B cell (primary cell): ENCODE results near the gene KCNJ6. TPM values are rescaled to one million over a fixed set of nuclear protein-coding genes. Genes with fewer than 3 reads are reported as not detected.

Experiments used
- ATAC-seq: fragments of 200-7000 bp; cut with Tn5 transposase; one replicate; pipeline ENCODE4 v1.10.0; 2021; ENCODE audit warnings: low read depth, mild to moderate bottlenecking, moderate number of reproducible peaks, moderate library complexity
- CTCF ChIA-PET: fragments of 350-600 bp; sonication (Branson Sonifier 250); formaldehyde crosslinking; loops from one replicate; lab custom pipeline; 2021; ENCODE audit warnings: antibody characterized with exemption, inconsistent platforms; lab: Charles Lee
- POLR2A ChIA-PET: fragments of 350-600 bp; sonication (Branson Sonifier 250); formaldehyde crosslinking; loops from one replicate; lab custom pipeline; 2021; ENCODE audit warnings: antibody characterized with exemption; lab: Charles Lee
- DNase-seq: peaks from one replicate; pipeline ENCODE4 v3.0.0; 2013
- H2AFZ ChIP-seq: 2 replicates; pipeline ENCODE4 v1.6.1; 2012; ENCODE audit warnings: mild to moderate bottlenecking, low read depth, low read length; ENCODE audit not compliant: insufficient read depth, poor library complexity, severe bottlenecking
- H3K27ac ChIP-seq, 2 donors: 1 replicate in 1 of 2; 2 replicates in 1 of 2; pipeline ENCODE4 v1.5.1; 2012 to 2013; ENCODE audit warnings: low read length in 2 of 2, mild to moderate bottlenecking in 2 of 2, moderate library complexity in 1 of 2
- H3K27me3 ChIP-seq, 4 experiments: fragments of 200-600 bp in 1 of 4; sonication (generic) in 1 of 4; replicated peaks in 1 of 4; 1 replicate in 2 of 4; 2 replicates in 2 of 4; pipeline versions ENCODE4 v1.6.1 to v1.7.0; 2013 to 2016; ENCODE audit warnings: low read length in 3 of 4, mild to moderate bottlenecking in 2 of 4, mixed read lengths in 1 of 4, moderate library complexity in 1 of 4; ENCODE audit not compliant: insufficient read depth in 4 of 4, control insufficient read depth in 3 of 4; ENCODE audit errors: control extremely low read depth in 1 of 4
- H3K36me3 ChIP-seq, 2 experiments: replicated peaks in 1 of 2; 1 replicate in 1 of 2; 2 replicates in 1 of 2; pipeline versions ENCODE4 v1.6.1 to v1.7.1; 2013; ENCODE audit warnings: low read length in 1 of 2; ENCODE audit not compliant: insufficient read depth in 2 of 2, control insufficient read depth in 1 of 2; ENCODE audit errors: control extremely low read depth in 1 of 2, extremely low read depth in 1 of 2
- H3K4me1 ChIP-seq, 2 donors: fragments of 200-600 bp in 1 of 2; sonication (generic) in 1 of 2; 1 replicate in 1 of 2; 2 replicates in 1 of 2; pipeline versions ENCODE4 v1.5.1 to v1.6.1; 2013 to 2017; ENCODE audit warnings: low read length in 2 of 2; ENCODE audit not compliant: control insufficient read depth in 2 of 2, insufficient read depth in 2 of 2
- H3K4me2 ChIP-seq: replicated peaks from 2 replicates; pipeline ENCODE3; 2012; ENCODE audit warnings: mild to moderate bottlenecking, low read depth, low read length; ENCODE audit not compliant: poor library complexity, severe bottlenecking
- H3K4me3 ChIP-seq, 5 experiments: fragments of 200-600 bp in 1 of 5; sonication (generic) in 1 of 5; 1 replicate in 3 of 5; 2 replicates in 2 of 5; pipeline versions ENCODE4 v1.5.1 to v1.7.0; 2011 to 2016; ENCODE audit warnings: low read length in 4 of 5, mild to moderate bottlenecking in 4 of 5, low read depth in 2 of 5, control low read depth in 1 of 5, moderate library complexity in 1 of 5; ENCODE audit not compliant: insufficient read depth in 1 of 5; ENCODE audit errors: control extremely low read depth in 1 of 5, extremely low read depth in 1 of 5
- H3K79me2 ChIP-seq: fragments of 200-600 bp; sonication (generic); one replicate; pipeline ENCODE4 v1.6.0; 2016; ENCODE audit warnings: low read length; ENCODE audit not compliant: control insufficient read depth, insufficient read depth
- H3K9ac ChIP-seq: fragments of 200-600 bp; sonication (generic); 2 replicates; pipeline ENCODE4 v1.6.1; 2017; ENCODE audit warnings: mild to moderate bottlenecking, low read length, moderate library complexity
- H3K9me3 ChIP-seq, 3 donors: one replicate each; pipeline versions ENCODE4 v1.6.1 to v1.7.1; 2013; ENCODE audit warnings: low read length in 2 of 3; ENCODE audit not compliant: control insufficient read depth in 2 of 3, insufficient read depth in 1 of 3; ENCODE audit errors: control extremely low read depth in 1 of 3
- H4K20me1 ChIP-seq: 2 replicates; pipeline ENCODE4 v1.6.0; 2012; ENCODE audit warnings: mild to moderate bottlenecking, low read length; ENCODE audit not compliant: insufficient read depth, control insufficient read depth, poor library complexity, severe bottlenecking
- H3K27ac Mint-ChIP-seq: one replicate; pipeline ENCODE4 v1.8.0; 2021; ENCODE audit warnings: mixed read lengths
- H3K27me3 Mint-ChIP-seq: one replicate; pipeline ENCODE4 v1.8.0; 2021; ENCODE audit warnings: mixed read lengths
- H3K4me1 Mint-ChIP-seq: one replicate; pipeline ENCODE4 v1.8.0; 2021; ENCODE audit warnings: mixed read lengths
- H3K4me3 Mint-ChIP-seq: one replicate; pipeline ENCODE4 v1.8.0; 2021; ENCODE audit warnings: mixed read lengths
- H3K9me3 Mint-ChIP-seq: one replicate; pipeline ENCODE4 v1.8.0; 2022; ENCODE audit warnings: mixed read lengths; ENCODE audit not compliant: insufficient read depth
- EZH2 ChIP-seq: IDR thresholded peaks from 2 replicates; pipeline ENCODE4 v1.6.1; 2012; ENCODE audit warnings: borderline replicate concordance, low read depth, mild to moderate bottlenecking, moderate library complexity, low read length; ENCODE audit not compliant: insufficient read depth, poor library complexity, severe bottlenecking
- whole genome bisulfite sequencing: methylation state at CpG from one replicate; pipeline ENCODE4 v1.1.5; 2013; ENCODE audit warnings: missing lambda C conversion rate; ENCODE audit not compliant: insufficient coverage; 5-methylcytosine and 5-hydroxymethylcytosine counted together
- intact Hi-C: fragments of 100-400 bp; cut with micrococcal nuclease; formaldehyde crosslinking; loops from one replicate; pipeline ENCODE4 v1.10.0; 2022
- polyA plus RNA-seq: library from polyadenylated mRNA; depleted of rRNA; stranded (reverse); fragments of >200 nt; gene quantifications from 2 replicates; pipeline ENCODE4 v1.2.3, GENCODE V29; 2012
- total RNA-seq, 2 donors: library from RNA; stranded (reverse); fragments of 120-200 nt in 1 of 2; gene quantifications; 1 replicate in 1 of 2; 2 replicates in 1 of 2; pipeline versions ENCODE4 v1.2.3 to v1.2.4, GENCODE V29; 2013 to 2022
- TF ChIP-seq, protein P1 (sequence below): fragments of 200-600 bp; IDR thresholded peaks from one replicate; pipeline ENCODE4 v1.8.0; 2022; ENCODE audit warnings: antibody characterized with exemption, mild to moderate bottlenecking

The KCNJ6 gene
- total and polyA plus RNA-seq, 2 donors (not counting 1 experiment from before 2014, with no cell fraction given): not detected

- no peaks in the 10 kb centered on the region for H3K27me3 ChIP-seq
- CTCF ChIA-PET: no interaction called here
- no peak overlapping the region for H3K27ac ChIP-seq
- 67% methylated on average over 1 of the region's 4 CpGs for WGBS
- H3K9me3 ChIP-seq: peaks cover 3 to 4% (median 3%) of the 10 kb centered on the region in 3 donors
- Mint-ChIP-seq H3K27ac (no peak overlapping the region), H3K4me3 (no peak overlapping the region), H3K27me3 (no peaks in the 10 kb centered on the region), H3K4me1 (no peaks in the 10 kb centered on the region), H3K9me3 (peaks cover 12% of the 10 kb centered on the region)
- intact Hi-C loops: no loop called here
- H4K20me1 ChIP-seq: no peaks in the 10 kb centered on the region
- no peak overlapping the region for H3K4me3 ChIP-seq
- ATAC-seq: no peak
- H2AFZ ChIP-seq: no peak overlapping the region
- POLR2A ChIA-PET: no interaction called here
- no peak overlapping the region for H3K9ac ChIP-seq
- no peaks in the 10 kb centered on the region for H3K36me3 ChIP-seq
- no peaks in the 10 kb centered on the region for H3K79me2 ChIP-seq
- no peaks in the 10 kb centered on the region for H3K4me1 ChIP-seq
- no peak for DNase-seq
- no peak overlapping the region for H3K4me2 ChIP-seq
- no peak for TF ChIP-seq EZH2
- TF ChIP-seq, protein P1, sequence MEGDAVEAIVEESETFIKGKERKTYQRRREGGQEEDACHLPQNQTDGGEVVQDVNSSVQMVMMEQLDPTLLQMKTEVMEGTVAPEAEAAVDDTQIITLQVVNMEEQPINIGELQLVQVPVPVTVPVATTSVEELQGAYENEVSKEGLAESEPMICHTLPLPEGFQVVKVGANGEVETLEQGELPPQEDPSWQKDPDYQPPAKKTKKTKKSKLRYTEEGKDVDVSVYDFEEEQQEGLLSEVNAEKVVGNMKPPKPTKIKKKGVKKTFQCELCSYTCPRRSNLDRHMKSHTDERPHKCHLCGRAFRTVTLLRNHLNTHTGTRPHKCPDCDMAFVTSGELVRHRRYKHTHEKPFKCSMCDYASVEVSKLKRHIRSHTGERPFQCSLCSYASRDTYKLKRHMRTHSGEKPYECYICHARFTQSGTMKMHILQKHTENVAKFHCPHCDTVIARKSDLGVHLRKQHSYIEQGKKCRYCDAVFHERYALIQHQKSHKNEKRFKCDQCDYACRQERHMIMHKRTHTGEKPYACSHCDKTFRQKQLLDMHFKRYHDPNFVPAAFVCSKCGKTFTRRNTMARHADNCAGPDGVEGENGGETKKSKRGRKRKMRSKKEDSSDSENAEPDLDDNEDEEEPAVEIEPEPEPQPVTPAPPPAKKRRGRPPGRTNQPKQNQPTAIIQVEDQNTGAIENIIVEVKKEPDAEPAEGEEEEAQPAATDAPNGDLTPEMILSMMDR: no peak
These were observed 19.9 kb upstream of the KCNJ6 start for GRCh38 chr21:37936010-37936785.

GRCh38 chr21:37932936-37933335, 16.7 kb upstream of the KCNJ6 start:
- POLR2A ChIA-PET: no interaction called here
- H3K27ac ChIP-seq: no peak overlapping the region
- Mint-ChIP-seq H3K27ac (no peak overlapping the region), H3K4me3 (no peak overlapping the region), H3K4me1 (no peaks in the 10 kb centered on the region), H3K27me3 (no peaks in the 10 kb centered on the region), H3K9me3 (peaks cover 12% of the 10 kb centered on the region)
- H2AFZ ChIP-seq: no peak overlapping the region
- TF ChIP-seq EZH2: no peak
- TF ChIP-seq, protein P1: no peak
- no peak overlapping the region for H3K9ac ChIP-seq
- DNase-seq (no peak), ATAC-seq (no peak)
- WGBS: no CpG with 5 or more reads among the region's 2 CpGs
- H3K4me2 ChIP-seq: no peak overlapping the region
- H4K20me1 ChIP-seq: no peaks in the 10 kb centered on the region
- no peak overlapping the region for H3K4me3 ChIP-seq
- CTCF ChIA-PET: no interaction called here
- H3K4me1 ChIP-seq: no peaks in the 10 kb centered on the region
- intact Hi-C loops: no loop called here
- peaks cover 0 to 6% (median 4%) of the 10 kb centered on the region in 3 donors for H3K9me3 ChIP-seq
- H3K27me3 ChIP-seq: no peaks in the 10 kb centered on the region
- no peaks in the 10 kb centered on the region for H3K36me3 ChIP-seq
- H3K79me2 ChIP-seq: no peaks in the 10 kb centered on the region
